VCaP (cell line): ENCODE measurements around the gene TEDC1.

Source experiments
- H3K27ac ChIP-seq: fragments of 450-650 bp; 2 replicates; pipeline ENCODE4 v1.5.1; 2017
- TF ChIP-seq, protein P1 (sequence below): fragments of 450-650 bp; conservative IDR thresholded peaks from 2 replicates; pipeline ENCODE4 v1.5.1; 2017; ENCODE audit warnings: mild to moderate bottlenecking, moderate library complexity

The TEDC1 gene

DNA sequence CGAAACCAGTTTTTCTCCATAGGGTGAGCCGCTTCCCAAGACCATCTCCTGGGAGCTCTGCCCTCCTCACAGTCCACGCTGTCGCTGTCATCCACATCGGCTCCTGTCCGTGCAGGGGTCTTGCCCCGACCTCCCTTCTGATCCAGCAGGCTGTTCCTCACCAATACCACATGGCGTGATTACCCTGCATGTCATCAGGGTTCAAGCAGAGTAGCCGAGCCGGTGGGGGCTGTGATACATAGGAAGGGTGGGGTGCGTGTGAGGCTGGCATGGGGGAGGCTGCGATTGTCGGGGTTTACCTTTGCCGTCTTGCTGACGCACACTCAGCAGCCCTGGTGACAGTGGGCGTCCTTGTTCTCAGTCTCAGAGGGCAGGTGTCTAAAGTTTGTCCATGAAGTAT, 17.0 kb downstream of the TEDC1 start:
- H3K27ac ChIP-seq, result no peak overlapping the region
- TF ChIP-seq, protein P1, sequence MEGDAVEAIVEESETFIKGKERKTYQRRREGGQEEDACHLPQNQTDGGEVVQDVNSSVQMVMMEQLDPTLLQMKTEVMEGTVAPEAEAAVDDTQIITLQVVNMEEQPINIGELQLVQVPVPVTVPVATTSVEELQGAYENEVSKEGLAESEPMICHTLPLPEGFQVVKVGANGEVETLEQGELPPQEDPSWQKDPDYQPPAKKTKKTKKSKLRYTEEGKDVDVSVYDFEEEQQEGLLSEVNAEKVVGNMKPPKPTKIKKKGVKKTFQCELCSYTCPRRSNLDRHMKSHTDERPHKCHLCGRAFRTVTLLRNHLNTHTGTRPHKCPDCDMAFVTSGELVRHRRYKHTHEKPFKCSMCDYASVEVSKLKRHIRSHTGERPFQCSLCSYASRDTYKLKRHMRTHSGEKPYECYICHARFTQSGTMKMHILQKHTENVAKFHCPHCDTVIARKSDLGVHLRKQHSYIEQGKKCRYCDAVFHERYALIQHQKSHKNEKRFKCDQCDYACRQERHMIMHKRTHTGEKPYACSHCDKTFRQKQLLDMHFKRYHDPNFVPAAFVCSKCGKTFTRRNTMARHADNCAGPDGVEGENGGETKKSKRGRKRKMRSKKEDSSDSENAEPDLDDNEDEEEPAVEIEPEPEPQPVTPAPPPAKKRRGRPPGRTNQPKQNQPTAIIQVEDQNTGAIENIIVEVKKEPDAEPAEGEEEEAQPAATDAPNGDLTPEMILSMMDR, result no peak

DNA sequence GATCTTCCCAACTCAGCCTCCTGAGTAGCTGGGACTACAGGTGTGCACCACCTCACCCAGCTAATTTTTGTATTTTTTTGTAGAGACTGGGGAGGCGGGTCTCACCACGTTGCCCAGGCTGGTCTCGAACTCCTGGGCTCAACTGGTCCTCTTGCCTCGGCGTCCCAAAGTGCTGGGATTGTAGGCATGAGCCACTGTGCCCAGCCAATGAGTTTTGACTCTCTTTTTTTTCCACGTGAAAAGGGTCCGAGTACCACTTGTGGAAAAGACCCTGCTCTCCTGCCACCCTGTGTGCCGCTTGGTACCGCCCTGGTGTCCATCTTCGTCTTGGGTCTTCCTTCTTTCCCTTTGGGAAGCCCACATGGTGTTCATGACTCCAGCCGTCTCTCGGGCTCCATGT, 17.6 kb downstream of the TEDC1 start:
- no peak overlapping the region for H3K27ac ChIP-seq
- TF ChIP-seq, protein P1, result no peak

DNA sequence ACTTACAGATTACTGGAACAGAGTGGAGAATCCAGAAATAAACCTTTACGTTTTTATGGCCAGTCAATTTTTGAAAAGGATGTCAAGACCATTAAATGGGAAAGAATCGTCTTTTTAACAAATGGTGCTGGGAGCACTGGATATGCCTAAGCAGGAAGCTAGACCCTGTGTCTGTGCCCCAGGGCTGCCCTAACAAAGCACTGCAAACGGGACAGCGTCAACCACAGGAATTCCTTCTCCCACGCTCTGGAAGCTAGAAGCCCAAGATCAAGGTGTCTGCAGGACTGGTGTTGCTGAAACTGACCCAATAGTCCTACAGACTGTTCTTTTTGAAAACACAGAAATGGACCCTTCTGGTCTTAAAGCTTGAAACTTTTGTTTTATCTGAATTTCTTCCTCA, 26.1 kb downstream of the TEDC1 start:
- TF ChIP-seq, protein P1, result no peak
- no peak overlapping the region for H3K27ac ChIP-seq

DNA sequence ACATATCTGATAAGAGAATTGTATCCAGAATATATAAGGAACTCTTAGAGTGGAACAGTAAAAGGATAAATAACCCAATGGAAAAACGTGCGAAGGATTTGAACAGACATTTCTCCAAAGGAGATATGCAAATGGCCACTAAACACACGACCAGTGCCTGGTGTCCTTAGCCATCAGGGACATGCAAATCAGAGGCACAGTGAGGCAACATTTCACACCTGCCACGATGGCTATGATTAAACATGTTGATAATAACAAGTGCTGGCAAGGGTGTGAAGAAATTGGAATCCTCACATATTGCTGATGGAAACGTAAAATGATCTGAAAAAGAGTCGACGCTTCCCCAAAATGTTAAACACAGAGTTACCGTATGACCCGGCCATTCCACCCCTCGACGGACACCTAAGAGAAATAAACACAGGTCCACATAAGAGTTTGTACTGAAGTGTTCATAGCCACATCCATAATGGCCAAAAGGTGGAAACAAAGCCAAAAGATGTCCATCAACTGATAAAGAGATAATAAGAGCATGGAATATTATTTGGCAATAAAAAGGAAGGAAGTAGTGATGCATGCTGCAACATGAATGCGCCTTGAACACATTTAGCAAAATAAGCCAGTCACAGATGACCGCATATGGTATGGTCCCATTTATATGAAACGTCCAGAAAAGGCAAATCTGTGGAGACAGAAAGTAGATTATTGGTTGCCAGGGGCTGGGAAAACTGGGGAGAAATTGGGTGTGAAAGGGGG, 29.1 kb downstream of the TEDC1 start:
- TF ChIP-seq, protein P1, result no peak
- H3K27ac ChIP-seq, result no peak overlapping the region

DNA sequence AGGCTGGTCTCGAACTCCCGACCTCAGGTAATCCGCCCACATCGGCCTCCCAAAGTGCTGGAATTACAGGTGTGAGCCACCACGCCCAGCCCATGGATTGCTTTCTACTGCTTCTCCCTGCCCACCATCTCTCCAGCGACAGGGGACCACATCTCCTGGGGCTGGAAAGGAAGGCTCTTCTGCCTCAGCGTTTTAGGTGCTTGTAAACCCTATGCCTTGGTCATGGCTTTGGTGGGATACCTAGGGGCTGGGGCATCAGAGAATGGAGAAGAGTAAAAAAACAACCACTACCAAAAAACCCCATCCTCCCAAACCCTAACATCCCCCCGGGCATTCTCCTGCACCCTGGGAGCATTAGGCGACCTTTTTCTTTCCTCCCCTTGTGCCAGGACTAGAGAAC, 34.3 kb downstream of the TEDC1 start:
- TF ChIP-seq, protein P1, result no peak
- no peak overlapping the region for H3K27ac ChIP-seq

DNA sequence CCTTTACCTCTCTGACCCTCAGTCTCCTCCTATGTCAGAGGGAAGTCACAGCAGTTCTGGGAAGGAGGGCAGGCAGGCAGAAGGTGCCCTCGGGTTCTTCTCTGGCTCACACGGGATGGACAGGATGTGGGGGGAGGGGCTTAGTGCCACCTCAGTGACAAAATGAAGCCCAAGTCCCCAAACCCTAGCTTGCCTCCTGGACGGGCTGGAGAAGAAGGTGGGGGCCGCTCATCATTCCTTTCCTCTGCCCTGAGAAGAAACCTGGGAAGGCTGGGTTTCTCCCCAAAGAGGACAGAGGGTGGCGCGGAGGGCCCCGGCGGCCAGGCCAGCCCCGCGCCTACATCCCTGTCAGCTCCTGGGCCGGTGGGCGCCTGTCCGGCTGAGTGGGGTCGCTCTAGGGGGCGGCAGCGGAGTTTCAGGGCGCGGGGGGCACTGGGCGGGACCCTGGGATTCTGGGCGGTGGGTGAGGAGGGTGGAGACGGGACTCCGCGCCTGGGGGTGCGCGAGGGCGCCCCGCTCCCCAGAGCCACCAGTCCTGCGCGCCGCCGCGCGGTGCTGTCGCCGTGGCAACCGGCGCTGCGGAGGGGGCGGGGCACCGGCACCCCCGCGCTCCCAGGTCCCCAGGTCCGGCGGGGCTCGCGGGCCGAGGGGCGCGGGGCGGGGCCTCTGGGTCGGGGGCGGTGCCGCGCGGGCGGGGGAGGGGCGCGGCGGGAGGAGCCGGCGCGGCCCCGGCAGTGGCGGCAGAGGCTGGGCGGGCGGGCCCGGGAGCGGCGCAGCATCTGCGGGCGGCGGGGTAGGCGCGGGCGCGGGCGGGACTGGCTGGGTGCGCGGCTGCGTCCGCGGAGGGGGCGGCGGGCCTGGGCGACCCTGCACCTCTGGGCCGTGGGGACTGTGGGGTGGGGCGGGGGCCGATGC, 35.1 kb downstream of the TEDC1 start, which contains the start of gene TMEM121:
Gene TMEM121 (plus strand): TSS at position 723 of the 915 bp plus-strand sequence. CDS start 2,252 bp downstream, outside the sequence.
- TF ChIP-seq, protein P1, result no peak
- H3K27ac ChIP-seq, result peak within 1 kb of the TSS; percentile 81; the same call in 1 of the 2 replicates

DNA sequence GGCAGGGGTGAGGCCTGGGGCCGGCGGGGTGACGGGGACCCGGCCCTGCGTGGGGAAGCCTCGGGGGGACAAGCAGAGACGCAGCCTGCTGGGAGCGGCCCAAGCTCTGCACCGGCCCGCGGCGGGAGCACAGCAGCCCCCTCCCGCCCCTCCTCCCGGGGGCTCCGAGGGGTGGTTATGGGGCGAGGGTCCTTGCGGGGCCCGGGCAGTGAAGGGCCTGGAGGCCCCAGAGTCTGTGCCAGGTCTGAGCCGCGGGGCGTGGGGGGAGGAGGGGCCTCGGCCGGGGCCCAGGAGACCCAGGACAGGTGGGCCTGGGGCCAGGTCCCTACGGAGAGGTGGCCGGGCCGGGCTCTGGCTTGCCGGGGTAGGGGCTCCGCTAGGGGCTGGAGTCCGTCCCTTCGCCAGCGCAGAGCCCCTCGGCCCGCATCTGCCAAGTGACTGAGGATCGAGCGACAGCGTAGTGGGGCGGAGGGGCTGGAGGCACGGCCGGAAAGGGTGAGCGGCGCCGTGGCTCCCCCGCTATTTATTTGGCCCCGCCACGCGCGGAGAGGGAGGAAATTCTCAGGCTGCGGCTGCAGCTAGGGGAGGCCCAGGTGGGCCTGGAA, 35.8 kb downstream of the TEDC1 start:
- peak overlapping the region; percentile 81; the same call in 1 of the 2 replicates for H3K27ac ChIP-seq
- TF ChIP-seq, protein P1, result no peak
